ENCODE results near the gene IGSF11.

Gene IGSF11

DNA sequence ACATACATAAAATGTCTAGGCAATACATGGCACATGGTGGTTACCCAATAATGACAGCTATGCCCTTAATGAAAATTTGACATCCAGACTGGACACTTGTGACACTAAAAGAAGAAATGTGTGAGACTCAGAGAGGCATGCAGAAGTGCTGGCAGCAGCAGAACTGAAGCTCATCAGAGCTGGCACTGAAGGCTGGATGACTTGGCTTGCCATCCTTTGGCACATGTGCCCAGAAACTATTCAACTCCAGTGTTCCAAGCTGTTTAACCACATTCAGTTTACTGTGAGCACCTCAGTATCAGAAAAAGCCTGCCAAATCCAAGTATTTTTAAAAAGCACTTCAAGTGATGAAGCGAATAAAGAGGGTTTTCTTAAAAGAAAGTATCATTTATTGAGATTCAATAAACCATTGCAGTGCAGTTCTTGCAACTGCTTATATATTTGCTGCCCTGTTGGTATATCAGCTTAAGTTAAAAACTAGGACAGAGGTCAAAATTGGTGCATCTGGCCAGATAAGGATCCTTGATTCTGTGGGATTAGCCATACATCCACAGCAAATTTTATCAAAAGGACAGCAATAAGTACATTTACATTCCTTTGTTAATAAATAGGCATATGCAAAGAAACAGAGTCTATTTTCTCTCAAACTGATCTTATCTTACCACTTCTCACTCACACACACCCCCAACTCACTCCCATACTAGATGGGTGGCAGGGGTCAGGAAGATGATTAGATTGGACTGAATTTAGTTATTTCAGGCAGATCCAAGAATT lies 15.8 kb downstream of the IGSF11 start:
- TF ChIP-seq RAD21 (IDR thresholded peaks at IDR 0.05; ENCODE audit: low read depth) = no peak
- TF ChIP-seq, protein P1, sequence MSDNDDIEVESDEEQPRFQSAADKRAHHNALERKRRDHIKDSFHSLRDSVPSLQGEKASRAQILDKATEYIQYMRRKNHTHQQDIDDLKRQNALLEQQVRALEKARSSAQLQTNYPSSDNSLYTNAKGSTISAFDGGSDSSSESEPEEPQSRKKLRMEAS (IDR thresholded peaks at IDR 0.05) = no peak
- no peak for TF ChIP-seq ZBTB7A (IDR thresholded peaks at IDR 0.05; ENCODE audit: low read depth)
- no peak for TF ChIP-seq TAF1 (IDR thresholded peaks at IDR 0.05; ENCODE audit: low read depth)
- TF ChIP-seq CREB1 (IDR thresholded peaks at IDR 0.05; ENCODE audit: low read depth) = no peak
- no peak for TF ChIP-seq YY1 (IDR thresholded peaks at IDR 0.05; ENCODE audit: low read depth)
- TF ChIP-seq NFIC (IDR thresholded peaks at IDR 0.05) = no peak
- TF ChIP-seq EP300 (IDR thresholded peaks at IDR 0.05; ENCODE audit: borderline replicate concordance) = no peak
- no peak for TF ChIP-seq TCF12 (IDR thresholded peaks at IDR 0.05; ENCODE audit: low read depth)
- TF ChIP-seq, protein P2, sequence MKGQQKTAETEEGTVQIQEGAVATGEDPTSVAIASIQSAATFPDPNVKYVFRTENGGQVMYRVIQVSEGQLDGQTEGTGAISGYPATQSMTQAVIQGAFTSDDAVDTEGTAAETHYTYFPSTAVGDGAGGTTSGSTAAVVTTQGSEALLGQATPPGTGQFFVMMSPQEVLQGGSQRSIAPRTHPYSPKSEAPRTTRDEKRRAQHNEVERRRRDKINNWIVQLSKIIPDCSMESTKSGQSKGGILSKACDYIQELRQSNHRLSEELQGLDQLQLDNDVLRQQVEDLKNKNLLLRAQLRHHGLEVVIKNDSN (IDR thresholded peaks at IDR 0.05) = no peak
- TF ChIP-seq, protein P3, sequence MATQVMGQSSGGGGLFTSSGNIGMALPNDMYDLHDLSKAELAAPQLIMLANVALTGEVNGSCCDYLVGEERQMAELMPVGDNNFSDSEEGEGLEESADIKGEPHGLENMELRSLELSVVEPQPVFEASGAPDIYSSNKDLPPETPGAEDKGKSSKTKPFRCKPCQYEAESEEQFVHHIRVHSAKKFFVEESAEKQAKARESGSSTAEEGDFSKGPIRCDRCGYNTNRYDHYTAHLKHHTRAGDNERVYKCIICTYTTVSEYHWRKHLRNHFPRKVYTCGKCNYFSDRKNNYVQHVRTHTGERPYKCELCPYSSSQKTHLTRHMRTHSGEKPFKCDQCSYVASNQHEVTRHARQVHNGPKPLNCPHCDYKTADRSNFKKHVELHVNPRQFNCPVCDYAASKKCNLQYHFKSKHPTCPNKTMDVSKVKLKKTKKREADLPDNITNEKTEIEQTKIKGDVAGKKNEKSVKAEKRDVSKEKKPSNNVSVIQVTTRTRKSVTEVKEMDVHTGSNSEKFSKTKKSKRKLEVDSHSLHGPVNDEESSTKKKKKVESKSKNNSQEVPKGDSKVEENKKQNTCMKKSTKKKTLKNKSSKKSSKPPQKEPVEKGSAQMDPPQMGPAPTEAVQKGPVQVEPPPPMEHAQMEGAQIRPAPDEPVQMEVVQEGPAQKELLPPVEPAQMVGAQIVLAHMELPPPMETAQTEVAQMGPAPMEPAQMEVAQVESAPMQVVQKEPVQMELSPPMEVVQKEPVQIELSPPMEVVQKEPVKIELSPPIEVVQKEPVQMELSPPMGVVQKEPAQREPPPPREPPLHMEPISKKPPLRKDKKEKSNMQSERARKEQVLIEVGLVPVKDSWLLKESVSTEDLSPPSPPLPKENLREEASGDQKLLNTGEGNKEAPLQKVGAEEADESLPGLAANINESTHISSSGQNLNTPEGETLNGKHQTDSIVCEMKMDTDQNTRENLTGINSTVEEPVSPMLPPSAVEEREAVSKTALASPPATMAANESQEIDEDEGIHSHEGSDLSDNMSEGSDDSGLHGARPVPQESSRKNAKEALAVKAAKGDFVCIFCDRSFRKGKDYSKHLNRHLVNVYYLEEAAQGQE (IDR thresholded peaks at IDR 0.05; ENCODE audit: low read depth) = no peak
- TF ChIP-seq TEAD4 (IDR thresholded peaks at IDR 0.05) = no peak
- no peak for TF ChIP-seq FOXM1 (IDR thresholded peaks at IDR 0.05; ENCODE audit: borderline replicate concordance, low read depth)
- TF ChIP-seq CEBPB (IDR thresholded peaks at IDR 0.05) = no peak

DNA sequence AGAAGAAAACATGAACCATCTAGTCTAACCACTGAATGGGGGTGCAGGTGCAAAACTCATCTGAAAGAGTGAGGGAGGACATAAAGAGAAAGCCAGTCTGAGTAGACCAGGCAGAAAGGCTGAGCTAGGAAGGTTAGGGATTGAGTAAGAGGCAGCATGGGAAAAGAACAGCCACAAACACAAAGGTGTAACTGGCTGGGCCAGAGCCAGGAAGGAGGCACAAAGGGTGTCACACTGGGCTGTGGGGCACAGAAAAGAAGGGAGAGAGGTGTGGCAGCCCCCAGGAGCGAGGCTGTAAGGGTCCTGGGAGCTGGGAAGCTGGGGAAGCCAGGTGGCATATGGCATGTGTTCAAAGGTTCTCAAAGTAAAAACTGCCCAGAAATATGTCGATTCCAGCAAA lies 18.7 kb downstream of the IGSF11 start:
- TF ChIP-seq EGR1 (IDR thresholded peaks at IDR 0.05) = no peak
- no peak for TF ChIP-seq CEBPB (IDR thresholded peaks at IDR 0.05)
- no peak for TF ChIP-seq RAD21 (IDR thresholded peaks at IDR 0.05; ENCODE audit: low read depth)
- TF ChIP-seq, protein P1 (IDR thresholded peaks at IDR 0.05) = no peak
- TF ChIP-seq EP300 (IDR thresholded peaks at IDR 0.05; ENCODE audit: borderline replicate concordance) = no peak
- no peak for TF ChIP-seq TAF1 (IDR thresholded peaks at IDR 0.05; ENCODE audit: low read depth)
- no peak for TF ChIP-seq FOXM1 (IDR thresholded peaks at IDR 0.05; ENCODE audit: borderline replicate concordance, low read depth)
- TF ChIP-seq, protein P3 (IDR thresholded peaks at IDR 0.05; ENCODE audit: low read depth) = no peak
- no peak for TF ChIP-seq CREB1 (IDR thresholded peaks at IDR 0.05; ENCODE audit: low read depth)
- no peak for TF ChIP-seq NFIC (IDR thresholded peaks at IDR 0.05)
- no peak for TF ChIP-seq TCF12 (IDR thresholded peaks at IDR 0.05; ENCODE audit: low read depth)
- TF ChIP-seq, protein P2 (IDR thresholded peaks at IDR 0.05) = no peak
- TF ChIP-seq YY1 (IDR thresholded peaks at IDR 0.05; ENCODE audit: low read depth) = no peak
- TF ChIP-seq TEAD4 (IDR thresholded peaks at IDR 0.05) = no peak
- TF ChIP-seq ZBTB7A (IDR thresholded peaks at IDR 0.05; ENCODE audit: low read depth) = no peak

DNA sequence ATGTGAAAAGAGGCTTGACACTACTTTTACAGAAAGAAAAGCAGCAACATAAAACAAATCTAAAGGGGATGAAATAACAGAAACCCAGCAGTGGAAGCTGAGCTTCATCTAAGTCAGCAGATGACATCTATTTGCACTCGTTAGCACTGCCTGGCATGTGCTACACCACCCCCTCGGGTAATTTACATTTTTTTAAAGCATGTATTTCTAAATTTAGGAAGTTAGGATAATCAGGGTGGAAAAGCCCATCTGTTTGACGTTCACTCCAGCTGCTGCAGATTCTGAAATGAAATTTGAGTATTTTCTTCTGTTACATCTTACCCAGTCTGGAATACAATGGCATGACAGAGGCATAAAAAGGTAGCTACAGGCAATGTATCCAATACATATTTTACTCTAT lies 20.7 kb downstream of the IGSF11 start:
- TF ChIP-seq RAD21 (IDR thresholded peaks at IDR 0.05; ENCODE audit: low read depth) (no peak), CEBPB (IDR thresholded peaks at IDR 0.05) (no peak), EGR1 (IDR thresholded peaks at IDR 0.05) (no peak)
- TF ChIP-seq, protein P3 (IDR thresholded peaks at IDR 0.05; ENCODE audit: low read depth) = no peak

DNA sequence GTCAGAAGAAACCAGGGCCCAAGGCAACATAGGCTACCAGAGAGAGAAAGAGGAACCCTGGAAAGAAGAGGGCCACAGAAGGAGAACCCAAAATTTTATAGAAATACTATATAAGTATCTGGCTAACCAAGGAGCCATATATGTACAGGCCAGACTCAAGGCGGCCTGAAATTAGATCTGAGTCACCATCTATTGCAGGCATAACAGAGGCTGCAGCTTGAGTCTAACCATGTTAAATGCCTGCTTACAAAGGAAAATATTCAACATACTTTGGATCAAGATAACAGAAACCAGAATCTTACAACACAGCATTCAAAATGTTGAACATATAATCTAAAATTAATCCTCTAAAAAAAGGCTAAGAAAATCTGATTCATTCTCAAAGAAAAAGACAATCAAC lies 23.1 kb downstream of the IGSF11 start:
- TF ChIP-seq TEAD4 (IDR thresholded peaks at IDR 0.05) (no peak), YY1 (IDR thresholded peaks at IDR 0.05; ENCODE audit: low read depth) (no peak), TAF1 (IDR thresholded peaks at IDR 0.05; ENCODE audit: low read depth) (no peak), TCF12 (IDR thresholded peaks at IDR 0.05; ENCODE audit: low read depth) (no peak), RAD21 (IDR thresholded peaks at IDR 0.05; ENCODE audit: low read depth) (no peak), CEBPB (IDR thresholded peaks at IDR 0.05) (no peak), FOXM1 (IDR thresholded peaks at IDR 0.05; ENCODE audit: borderline replicate concordance, low read depth) (no peak), EGR1 (IDR thresholded peaks at IDR 0.05) (no peak), EP300 (IDR thresholded peaks at IDR 0.05; ENCODE audit: borderline replicate concordance) (no peak), CREB1 (IDR thresholded peaks at IDR 0.05; ENCODE audit: low read depth) (no peak), ZBTB7A (IDR thresholded peaks at IDR 0.05; ENCODE audit: low read depth) (no peak)
- TF ChIP-seq, protein P3 (IDR thresholded peaks at IDR 0.05; ENCODE audit: low read depth) = no peak

Data from Ishikawa (cell line).